Measurements from ENCODE around the gene OR56B1.

GRCh38 chr11:5783255-5783654 lies 47.0 kb downstream of the OR56B1 start, which contains the start of gene OR52N5:
- no peak for TF ChIP-seq CTCF (conservative IDR thresholded peaks at IDR 0.05; ENCODE audit: low read length)
- no peak for TF ChIP-seq EZH2phosphoT487 (IDR thresholded peaks at IDR 0.05; ENCODE audit: borderline replicate concordance, low read depth, low read length)

Data from OCI-LY7 (cell line).